ENCODE measurements around the gene EID2.

The EID2 gene

GRCh38 chr19:39533003-39533512 lies 6.9 kb downstream of the EID2 start:
- DNase-seq, result no peak

GRCh38 chr19:39532233-39533002 lies 7.5 kb downstream of the EID2 start, which contains the start of gene EID2B:
EID2B (minus strand) TSS chr19:39532852; CDS start chr19:39532802, 50 bp downstream.
- DNase-seq, result peak; percentile 95

- DNase-seq, result no peak
Observed at GRCh38 chr19:39531834-39532232, 8.1 kb downstream of the EID2 start.

GRCh38 chr19:39525205-39525604 lies 14.8 kb downstream of the EID2 start:
- no peak for DNase-seq

GRCh38 chr19:39524495-39524894 lies 15.5 kb downstream of the EID2 start:
- DNase-seq, result no peak

GRCh38 chr19:39520541-39521484 lies 19.1 kb downstream of the EID2 start:
- DNase-seq, result no peak

GRCh38 chr19:39518975-39519374 lies 21.0 kb downstream of the EID2 start:
- no peak for DNase-seq

GRCh38 chr19:39518458-39518857 lies 21.5 kb downstream of the EID2 start:
- no peak for DNase-seq

GRCh38 chr19:39517432-39517831 lies 22.5 kb downstream of the EID2 start:
- no peak for DNase-seq

GRCh38 chr19:39516270-39516669 lies 23.7 kb downstream of the EID2 start:
- no peak for DNase-seq

- no peak for DNase-seq
Observed at GRCh38 chr19:39515551-39516191, 24.3 kb downstream of the EID2 start.

GRCh38 chr19:39514840-39515550 lies 25.0 kb downstream of the EID2 start, which contains the start of gene SELENOV:
SELENOV (plus strand) TSS chr19:39515139; CDS start chr19:39515213, 74 bp downstream.
- DNase-seq, result peak; percentile 68

GRCh38 chr19:39512988-39513387 lies 27.0 kb downstream of the EID2 start:
- DNase-seq, result no peak

- DNase-seq, result no peak
Observed at GRCh38 chr19:39509233-39509632, 30.7 kb downstream of the EID2 start.

- DNase-seq, result no peak
Observed at GRCh38 chr19:39508629-39509028, 31.3 kb downstream of the EID2 start.

- no peak for DNase-seq
Observed at GRCh38 chr19:39507715-39508364, 32.1 kb downstream of the EID2 start.

- DNase-seq, result peak; percentile 80
Observed at GRCh38 chr19:39506944-39507714, 32.8 kb downstream of the EID2 start.

GRCh38 chr19:39506598-39506943 lies 33.4 kb downstream of the EID2 start:
- no peak for DNase-seq

GRCh38 chr19:39502640-39503417 lies 37.1 kb downstream of the EID2 start:
- DNase-seq, result peak; percentile 90

- no peak for DNase-seq
Observed at GRCh38 chr19:39501340-39501739, 38.6 kb downstream of the EID2 start.

All from activated CD8-positive, alpha-beta memory T cell treated with anti-CD3 and anti-CD28 coated beads for 24 hours (primary cell).